ENCODE results near the gene HSD17B4.

DNA sequence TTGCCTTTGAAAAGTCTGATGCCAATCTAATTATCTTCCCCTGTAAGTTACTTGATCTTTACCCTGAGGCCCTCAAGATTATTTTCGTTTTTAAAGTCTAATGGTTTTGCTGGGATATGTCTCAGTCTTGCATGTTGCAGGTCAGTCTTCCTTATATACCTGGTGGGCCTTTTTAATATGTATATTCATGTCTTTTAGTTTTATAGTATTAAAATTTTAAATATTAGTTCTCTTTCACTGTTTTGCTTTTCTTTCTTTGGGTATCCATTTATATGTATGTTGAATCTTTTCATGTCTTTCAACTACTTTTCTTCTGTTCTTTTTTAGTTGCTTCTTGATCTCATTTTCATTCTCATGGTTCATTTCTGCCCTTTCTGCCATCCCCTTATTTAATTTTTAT, 68.9 kb downstream of the HSD17B4 start:
- no peak for TF ChIP-seq CTCF (IDR thresholded peaks at IDR 0.05)
- no peak for TF ChIP-seq POLR2AphosphoS5 (IDR thresholded peaks at IDR 0.05; ENCODE audit: low read depth, low read length)
- no peak for TF ChIP-seq TCF7L2 (IDR thresholded peaks at IDR 0.05; ENCODE audit: low read depth, low read length)
- no peak for TF ChIP-seq SIN3A (IDR thresholded peaks at IDR 0.05; ENCODE audit: borderline replicate concordance, insufficient read depth, low read depth, low read length)
